GM21423 (cell line): ENCODE measurements around the gene FCRLA.
"Not testable (repeated sequence)": the region's sequence is repeated elsewhere in the genome, so short reads cannot be mapped to it uniquely, and the experiment has no call there.

Experiments
- ATAC-seq: cut with Tn5 transposase; IDR thresholded peaks from one replicate; pipeline ENCODE4 v1.9.1; 2021; ENCODE audit warnings: mild to moderate bottlenecking, moderate library complexity; ENCODE audit not compliant: unreplicated experiment

FCRLA gene, protein sequence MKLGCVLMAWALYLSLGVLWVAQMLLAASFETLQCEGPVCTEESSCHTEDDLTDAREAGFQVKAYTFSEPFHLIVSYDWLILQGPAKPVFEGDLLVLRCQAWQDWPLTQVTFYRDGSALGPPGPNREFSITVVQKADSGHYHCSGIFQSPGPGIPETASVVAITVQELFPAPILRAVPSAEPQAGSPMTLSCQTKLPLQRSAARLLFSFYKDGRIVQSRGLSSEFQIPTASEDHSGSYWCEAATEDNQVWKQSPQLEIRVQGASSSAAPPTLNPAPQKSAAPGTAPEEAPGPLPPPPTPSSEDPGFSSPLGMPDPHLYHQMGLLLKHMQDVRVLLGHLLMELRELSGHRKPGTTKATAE

DNA sequence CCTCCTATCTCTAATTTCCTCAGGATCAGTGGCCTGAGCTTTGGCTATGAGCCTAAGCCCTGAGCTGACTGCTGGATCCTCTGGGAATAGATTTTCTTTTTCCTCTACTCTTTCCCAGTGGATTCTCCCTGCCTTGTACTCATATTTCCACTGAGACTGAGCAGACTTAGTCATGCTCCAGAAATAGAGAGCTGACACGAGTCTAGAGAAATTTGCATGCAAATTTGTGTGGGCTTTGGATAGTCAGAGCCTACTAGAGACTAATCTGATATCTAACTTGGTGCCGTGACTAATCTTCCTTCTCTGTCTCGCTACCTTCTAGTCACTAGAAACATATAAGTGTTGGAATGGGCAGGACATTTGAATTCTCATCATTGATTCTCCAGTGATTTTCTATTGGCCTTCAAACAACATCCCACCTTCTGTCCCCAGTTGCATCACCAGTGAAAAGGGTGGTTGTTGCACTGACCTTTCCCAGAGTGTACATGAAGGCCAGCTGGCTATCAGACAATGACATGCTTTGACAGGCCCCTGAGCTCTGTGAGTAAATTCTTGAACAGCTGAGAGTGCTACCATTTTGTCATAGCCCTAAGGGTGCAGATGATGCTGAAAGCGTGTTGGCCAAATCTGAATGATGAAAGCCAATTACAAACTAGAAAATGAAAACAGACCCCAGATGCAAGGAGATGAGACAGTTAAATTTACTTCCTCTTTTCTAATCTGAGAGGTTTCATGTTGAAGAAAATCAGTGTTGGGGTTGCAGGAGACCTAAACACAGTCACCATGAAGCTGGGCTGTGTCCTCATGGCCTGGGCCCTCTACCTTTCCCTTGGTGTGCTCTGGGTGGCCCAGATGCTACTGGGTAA lies at the start of gene FCRLA:
FCRLA (plus strand) TSS at position 748 of the 866 bp plus-strand sequence; CDS start at position 784, 36 bp downstream.
- peak; percentile 58 for ATAC-seq

GRCh38 chr1:161658524-161658923 lies 48.5 kb upstream of the FCRLA start:
- ATAC-seq = not testable (repeated sequence)

DNA sequence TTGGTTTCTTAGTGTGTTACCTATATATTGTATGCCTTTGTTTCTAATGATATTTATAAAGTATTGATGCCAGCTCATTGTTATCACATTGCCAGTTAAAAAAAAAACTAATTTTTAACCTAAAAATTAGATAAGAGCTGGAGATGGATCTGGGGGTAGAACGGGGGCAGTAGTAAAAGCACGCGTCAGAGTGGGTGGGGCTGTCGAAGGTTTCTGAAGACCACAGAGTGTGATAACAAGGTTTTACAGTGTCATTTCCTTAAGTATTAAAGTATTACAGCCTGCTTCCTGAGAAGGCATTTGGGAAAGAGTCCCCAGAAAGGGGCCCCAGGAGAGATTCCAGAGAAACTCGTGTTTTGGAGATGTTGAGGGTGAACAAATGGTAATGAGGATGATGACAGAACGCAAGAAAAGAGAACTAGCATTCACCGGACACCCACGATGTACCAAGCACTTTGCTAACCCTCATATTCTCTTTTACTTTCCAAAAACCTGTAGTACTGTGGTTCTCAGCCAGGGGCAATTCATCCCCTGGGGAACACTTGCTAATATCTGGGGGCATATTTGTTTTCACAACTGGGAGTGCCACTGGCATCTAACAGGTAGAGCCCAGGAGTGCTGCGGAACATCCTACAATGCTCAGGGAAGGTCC lies 45.2 kb upstream of the FCRLA start:
- not testable (repeated sequence) for ATAC-seq

- ATAC-seq = peak; percentile 67
These were observed 44.2 kb upstream of the FCRLA start, which contains the start of gene FCGR2B for GRCh38 chr1:161662684-161663339. FCGR2B (plus strand) TSS chr1:161663143; CDS start chr1:161663242, 99 bp downstream.

DNA sequence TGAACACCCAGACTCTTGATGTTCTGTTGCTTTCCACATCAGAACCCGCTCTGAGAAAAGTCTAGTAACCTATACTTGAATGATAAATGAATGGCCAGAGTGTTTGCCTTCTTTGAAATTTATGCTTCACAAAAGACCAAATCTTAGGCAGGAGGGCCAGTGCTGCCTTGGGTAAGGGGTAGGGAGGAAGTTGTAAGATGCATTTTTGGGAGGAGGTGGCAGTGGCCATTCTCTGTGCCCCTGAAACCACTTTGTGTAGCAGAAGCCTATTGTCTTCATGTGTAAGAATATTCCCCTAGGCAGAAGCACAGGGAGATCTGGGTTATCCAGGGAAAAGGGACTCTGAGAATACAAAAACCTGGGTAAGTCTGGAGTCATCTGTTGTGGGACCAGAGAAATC lies 43.5 kb upstream of the FCRLA start:
- peak; percentile 11 for ATAC-seq

DNA sequence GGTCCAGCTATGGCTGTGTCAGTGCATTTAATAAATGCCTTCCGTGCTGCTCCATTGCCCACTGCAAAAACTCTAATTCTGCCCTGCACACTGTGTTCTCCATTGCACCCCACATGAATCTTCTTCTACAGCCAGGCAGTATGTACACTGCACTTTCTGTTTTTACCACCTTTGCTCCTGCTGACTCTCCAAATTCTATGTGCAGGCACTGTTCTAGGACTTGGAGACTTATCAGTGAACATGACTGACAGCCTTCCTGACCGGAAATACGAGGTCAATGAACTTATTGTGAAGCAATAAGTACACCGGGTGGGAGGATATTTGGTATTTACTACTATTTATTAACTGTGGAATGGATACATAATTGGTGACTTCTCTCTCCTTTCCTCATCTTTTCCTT lies 42.3 kb upstream of the FCRLA start:
- ATAC-seq = not testable (repeated sequence)

- not testable (repeated sequence) for ATAC-seq
These were observed 35.7 kb upstream of the FCRLA start for GRCh38 chr1:161671045-161672020.

GRCh38 chr1:161673437-161673836 lies 33.6 kb upstream of the FCRLA start:
- ATAC-seq = not testable (repeated sequence)

DNA sequence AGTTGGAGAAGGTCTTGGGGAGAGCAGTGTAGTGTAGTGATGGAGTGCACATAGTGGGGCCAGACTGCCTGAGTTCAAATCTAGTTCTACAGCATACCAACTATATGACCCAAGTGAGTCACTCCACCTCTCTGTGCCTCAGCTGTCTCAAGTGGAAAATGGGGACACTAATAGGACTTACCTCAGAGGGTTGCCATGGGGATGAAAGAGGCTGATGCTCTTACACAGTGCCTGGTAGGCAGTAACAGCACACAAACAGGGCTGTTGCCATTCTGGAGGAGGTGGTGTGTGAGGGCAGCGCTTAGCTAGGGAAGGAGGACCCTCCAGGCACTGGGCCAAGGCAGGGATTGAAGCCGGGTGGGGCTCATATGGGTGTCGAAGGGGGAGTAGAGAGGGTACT lies 32.6 kb upstream of the FCRLA start:
- ATAC-seq = not testable (repeated sequence)

- ATAC-seq = not testable (repeated sequence)
These were observed 32.1 kb upstream of the FCRLA start for GRCh38 chr1:161674908-161675307.

DNA sequence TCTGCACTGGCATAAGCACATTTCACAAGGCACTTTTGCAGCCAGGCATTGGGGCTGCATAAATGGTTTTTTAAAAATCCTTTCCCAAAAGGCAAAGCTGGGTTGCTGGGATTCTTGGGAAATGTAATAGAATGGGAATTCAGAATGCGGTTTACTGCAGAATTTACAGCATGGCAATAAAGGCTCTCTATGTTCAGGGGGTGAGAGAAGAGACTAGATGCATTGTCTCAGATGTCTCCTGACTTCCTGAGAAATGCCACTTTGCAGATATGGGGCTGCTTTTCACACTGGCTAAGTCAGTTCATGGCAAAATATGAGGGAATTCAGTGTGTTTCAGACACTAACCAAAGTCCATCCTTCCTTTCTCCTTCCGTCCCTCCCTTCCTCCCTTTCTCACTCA lies 30.6 kb upstream of the FCRLA start:
- ATAC-seq = no peak

DNA sequence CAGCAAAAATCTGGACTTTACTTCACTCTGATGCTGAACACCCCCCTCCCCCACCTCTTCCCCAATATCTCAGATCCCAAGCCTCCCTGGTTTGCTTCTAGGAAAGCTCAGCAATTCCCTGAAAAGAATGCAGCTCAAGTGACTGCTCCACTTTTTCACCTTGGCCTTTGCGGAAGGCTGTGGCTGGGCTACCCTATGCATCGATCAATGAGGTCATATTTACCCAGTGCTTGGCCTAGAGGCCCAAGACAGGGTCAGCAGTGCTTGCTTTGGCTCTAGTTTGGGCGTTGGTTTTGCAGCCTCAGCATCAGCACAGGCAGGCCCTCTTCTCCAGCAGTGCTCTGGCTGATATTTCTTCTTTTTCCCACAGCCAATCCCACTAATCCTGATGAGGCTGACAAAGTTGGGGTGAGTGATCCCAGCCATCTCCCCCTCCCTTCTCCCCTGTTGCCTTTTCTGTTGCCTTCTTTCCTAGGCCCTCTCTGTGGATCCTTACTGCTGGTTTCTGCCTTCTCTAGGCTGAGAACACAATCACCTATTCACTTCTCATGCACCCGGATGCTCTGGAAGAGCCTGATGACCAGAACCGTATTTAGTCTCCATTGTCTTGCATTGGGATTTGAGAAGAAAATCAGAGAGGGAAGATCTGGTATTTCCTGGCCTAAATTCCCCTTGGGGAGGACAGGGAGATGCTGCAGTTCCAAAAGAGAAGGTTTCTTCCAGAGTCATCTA lies 29.9 kb upstream of the FCRLA start:
- no peak for ATAC-seq

GRCh38 chr1:161678500-161678899 lies 28.5 kb upstream of the FCRLA start:
- ATAC-seq = no peak

GRCh38 chr1:161681879-161682278 lies 25.1 kb upstream of the FCRLA start:
- ATAC-seq = no peak

DNA sequence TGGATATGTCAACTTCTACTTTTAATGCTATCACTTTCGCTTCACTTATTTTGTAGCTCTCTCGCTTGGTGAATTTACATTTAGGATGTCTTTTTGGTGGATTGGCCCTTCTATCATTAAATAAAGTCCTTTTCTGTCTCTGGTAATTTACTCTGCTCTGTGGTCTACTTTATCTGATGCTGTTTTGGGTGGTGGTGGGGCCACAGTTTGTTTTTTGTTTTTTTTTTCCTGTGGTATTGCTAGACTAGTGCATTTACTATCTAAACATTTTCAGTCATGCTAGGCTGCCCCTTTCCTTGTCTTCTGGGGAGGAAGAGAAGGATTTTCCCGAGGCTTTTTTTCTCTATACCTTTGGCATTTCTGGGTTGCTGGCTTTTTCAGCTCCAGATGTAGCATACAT lies 18.1 kb upstream of the FCRLA start:
- no peak for ATAC-seq

DNA sequence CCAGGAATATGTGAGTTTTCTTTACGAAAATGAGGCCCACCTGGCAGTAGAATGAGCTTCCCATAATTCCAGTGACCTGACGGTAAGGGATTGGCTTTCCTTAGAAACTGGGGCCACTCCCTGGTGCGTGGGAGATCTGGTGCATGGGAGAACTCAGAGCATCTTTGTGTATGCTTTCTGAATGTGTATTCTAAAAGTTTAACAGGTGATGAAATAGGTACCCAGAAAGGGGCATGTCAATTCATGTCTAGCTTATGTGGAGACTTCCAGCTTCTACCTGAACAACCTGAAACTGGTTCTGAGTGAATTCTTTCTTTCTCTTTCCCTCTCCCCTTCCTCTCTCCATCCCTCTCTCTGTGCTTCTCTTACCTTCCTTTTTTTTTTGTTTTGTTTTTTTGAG lies 15.2 kb upstream of the FCRLA start:
- ATAC-seq = no peak

DNA sequence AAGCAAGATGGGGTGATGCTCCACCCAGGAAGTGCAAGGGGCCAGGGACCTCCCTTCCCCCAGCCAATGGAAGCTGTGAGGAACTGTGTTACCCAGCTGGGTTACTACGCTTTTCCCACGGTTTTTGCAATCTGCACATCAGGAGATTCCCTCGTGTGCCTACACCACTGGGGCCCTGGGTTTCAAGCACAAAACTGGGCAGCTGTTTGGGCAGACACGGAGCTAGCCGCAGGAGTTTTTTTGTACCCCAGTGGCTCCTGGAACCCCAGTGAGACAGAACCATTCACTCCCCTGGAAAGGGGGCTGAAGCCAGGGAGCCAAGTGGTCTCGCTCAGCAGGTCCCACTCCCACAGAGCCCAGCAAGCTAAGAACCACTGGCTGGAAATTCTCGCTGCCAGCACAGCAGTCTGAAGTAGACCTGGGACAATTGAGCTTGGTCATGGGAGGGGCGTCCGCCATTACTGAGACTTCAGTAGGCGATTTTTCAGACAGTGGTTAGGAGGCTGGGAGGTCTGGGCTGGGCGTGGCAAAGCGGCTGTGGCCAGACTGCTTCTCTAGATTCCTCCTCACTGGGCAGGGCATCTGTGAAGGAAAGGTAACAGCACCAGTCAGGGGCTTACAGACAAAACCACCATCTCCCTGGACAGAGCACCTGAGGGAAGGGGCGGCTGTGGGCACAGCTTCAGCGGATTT lies 13.9 kb upstream of the FCRLA start:
- ATAC-seq = not testable (repeated sequence)

GRCh38 chr1:161698302-161698701 lies 8.7 kb upstream of the FCRLA start:
- ATAC-seq = not testable (repeated sequence)
